Prostate gland (tissue), 2 donors: ENCODE measurements around the gene GRB10. TPM values are rescaled to one million over a fixed set of nuclear protein-coding genes. Genes with fewer than 3 reads are reported as not detected.

Experiments used
- DNase-seq: peaks from one replicate; pipeline ENCODE4 v3.0.0-alpha.2; 2019; ENCODE audit warnings: low spot score
- H3K27ac ChIP-seq, 2 donors: fragments of 200-600 bp; sonication (generic); 2 replicates each; pipeline ENCODE4 v1.5.1; 2017 to 2019
- H3K27me3 ChIP-seq: fragments of 200-600 bp; sonication (generic); replicated peaks from 2 replicates; pipeline ENCODE4 v1.5.1; 2019; ENCODE audit not compliant: insufficient read depth
- H3K36me3 ChIP-seq, 2 donors: fragments of 200-600 bp; sonication (generic); 1 replicate in 1 of 2; 2 replicates in 1 of 2; pipeline versions ENCODE4 v1.5.1 to v1.8.1; 2017 to 2019
- H3K4me1 ChIP-seq: fragments of 200-600 bp; sonication (generic); replicated peaks from 2 replicates; pipeline ENCODE4 v1.5.1; 2019
- H3K4me3 ChIP-seq, 2 donors: fragments of 200-600 bp; sonication (generic); 2 replicates each; pipeline ENCODE4 v1.5.1; 2017 to 2019
- H3K9me3 ChIP-seq: fragments of 200-600 bp; sonication (generic); 2 replicates; pipeline ENCODE4 v1.5.1; 2017
- CTCF ChIP-seq, 4 experiments: fragments of 200-600 bp in 2 of 4; fragments of 450-650 bp in 2 of 4; sonication (generic) in 2 of 4; IDR thresholded peaks; 1 replicate in 3 of 4; 2 replicates in 1 of 4; pipeline ENCODE4 v1.5.1; 2016 to 2019; ENCODE audit warnings: antibody characterized with exemption in 4 of 4, mild to moderate bottlenecking in 2 of 4, moderate library complexity in 2 of 4
- POLR2A ChIP-seq: fragments of 450-650 bp; IDR thresholded peaks from one replicate; pipeline ENCODE4 v1.6.1; 2016; ENCODE audit warnings: antibody characterized with exemption, mild to moderate bottlenecking
- POLR2AphosphoS5 ChIP-seq: sonication (generic); formaldehyde crosslinking; IDR thresholded peaks from one replicate; pipeline ENCODE4 v1.6.1; 2017; ENCODE audit warnings: antibody characterized with exemption
- WGBS: methylation state at CpG from one replicate; pipeline ENCODE4 v1.1.5; 2018; 5-methylcytosine and 5-hydroxymethylcytosine counted together
- intact Hi-C: fragments of 100-400 bp; cut with DNase I; formaldehyde crosslinking; loops from one replicate; pipeline ENCODE4 v1.14.2; 2022
- total RNA-seq, 2 donors: library from RNA; depleted of rRNA; stranded (reverse); fragments of >200 nt; gene quantifications; one replicate each; pipeline ENCODE4 v1.1.0, GENCODE V29; 2016

GRB10 gene
- total RNA-seq, 2 donors from 2014 or later = 54.3 to 63.1 TPM

GRCh38 chr7:50651271-50651989 is 131.3 kb downstream of the GRB10 start:
- intact Hi-C loops = loop anchor here (5.0 to 10.0 kb wide), 2 partner anchors 143 to 149 kb away; no protein-coding TSS in a partner anchor
- TF ChIP-seq POLR2A (no peak), POLR2AphosphoS5 (no peak), CTCF (IDR thresholded peaks at IDR 0.05) (no peak)
- no peak for DNase-seq
- Histone ChIP-seq H3K36me3 (no peaks in the 10 kb centered on the region), H3K27me3 (no peaks in the 10 kb centered on the region), H3K27ac (no peak overlapping the region), H3K4me3 (no peak overlapping the region), H3K4me1 (peaks cover 17% of the 10 kb centered on the region), H3K9me3 (no peaks in the 10 kb centered on the region)
- 85% methylated on average over 9 of the region's 9 CpGs for WGBS

- no peak for DNase-seq
- Histone ChIP-seq H3K4me3 (no peak overlapping the region), H3K27ac (no peak overlapping the region), H3K36me3 (no peaks in the 10 kb centered on the region), H3K27me3 (no peaks in the 10 kb centered on the region), H3K9me3 (no peaks in the 10 kb centered on the region), H3K4me1 (peaks cover 17% of the 10 kb centered on the region)
- WGBS = 87% methylated on average over 6 of the region's 6 CpGs
- intact Hi-C loops = loop anchor here (5.0 to 10.0 kb wide), 2 partner anchors 145 to 148 kb away; no protein-coding TSS in a partner anchor
- TF ChIP-seq CTCF (IDR thresholded peaks at IDR 0.05) (no peak), POLR2AphosphoS5 (no peak), POLR2A (no peak)
These were observed 132.5 kb downstream of the GRB10 start for GRCh38 chr7:50650057-50650664.

GRCh38 chr7:50649259-50649885 is 133.3 kb downstream of the GRB10 start:
- 94% methylated on average over 7 of the region's 7 CpGs for WGBS
- no peak overlapping the region for H3K27ac ChIP-seq
- no peak for DNase-seq
- no peaks in the 10 kb centered on the region for H3K27me3 ChIP-seq
- no peak overlapping the region for H3K4me3 ChIP-seq
- intact Hi-C loops = no loop called here
- peaks cover 14% of the 10 kb centered on the region for H3K4me1 ChIP-seq
- H3K9me3 ChIP-seq = no peaks in the 10 kb centered on the region
- no peak for TF ChIP-seq POLR2A
- no peak for TF ChIP-seq POLR2AphosphoS5
- no peak for TF ChIP-seq CTCF (IDR thresholded peaks at IDR 0.05)
- no peaks in the 10 kb centered on the region for H3K36me3 ChIP-seq

- no peak for DNase-seq
- 95% methylated on average over 8 of the region's 8 CpGs for WGBS
- peaks cover 9% of the 10 kb centered on the region for H3K4me1 ChIP-seq
- no peaks in the 10 kb centered on the region for H3K36me3 ChIP-seq
- intact Hi-C loops = no loop called here
- no peak overlapping the region for H3K27ac ChIP-seq
- no peak for TF ChIP-seq POLR2A
- no peaks in the 10 kb centered on the region for H3K27me3 ChIP-seq
- no peaks in the 10 kb centered on the region for H3K9me3 ChIP-seq
- H3K4me3 ChIP-seq = no peak overlapping the region
These were observed 134.0 kb downstream of the GRB10 start for GRCh38 chr7:50648570-50649169.

GRCh38 chr7:50648076-50648475 is 134.6 kb downstream of the GRB10 start:
- Histone ChIP-seq H3K27ac (no peak overlapping the region), H3K4me1 (peaks cover 3% of the 10 kb centered on the region), H3K36me3 (no peaks in the 10 kb centered on the region), H3K4me3 (no peak overlapping the region), H3K9me3 (no peaks in the 10 kb centered on the region), H3K27me3 (no peaks in the 10 kb centered on the region)
- no peak for TF ChIP-seq POLR2AphosphoS5
- no peak for TF ChIP-seq POLR2A
- TF ChIP-seq CTCF (IDR thresholded peaks at IDR 0.05) = no peak
- intact Hi-C loops = no loop called here
- 92% methylated on average over 11 of the region's 11 CpGs for WGBS
- DNase-seq = no peak
